WTC11 (cell line): ENCODE results near the gene CD28. TPM values are rescaled to one million over a fixed set of nuclear protein-coding genes. Genes with fewer than 3 reads are reported as not detected.

ENCODE experiments used
- ATAC-seq: fragments of 200-7000 bp; cut with Tn5 transposase; 2 replicates; pipeline ENCODE4 v1.10.0; 2021; ENCODE audit warnings: mild to moderate bottlenecking, moderate library complexity
- CTCF ChIA-PET: fragments of 300-600 bp; sonication (Branson Sonifier 250); formaldehyde crosslinking; loops from one replicate; lab custom pipeline; 2021; ENCODE audit warnings: antibody characterized with exemption; lab: Charles Lee
- POLR2A ChIA-PET: fragments of 350-600 bp; sonication (Branson Sonifier 250); formaldehyde crosslinking; loops from one replicate; lab custom pipeline; 2021; ENCODE audit warnings: antibody characterized with exemption; lab: Charles Lee
- DNase-seq: peaks from one replicate; pipeline ENCODE4 v3.0.0; 2021; ENCODE audit warnings: low spot score
- H3K27ac Mint-ChIP-seq: 2 replicates; pipeline ENCODE4 v1.8.0; 2021; ENCODE audit warnings: mixed read lengths
- H3K27me3 Mint-ChIP-seq: 2 replicates; pipeline ENCODE4 v1.8.0; 2021; ENCODE audit warnings: low read depth, mild to moderate bottlenecking, moderate library complexity, mixed read lengths
- H3K36me3 Mint-ChIP-seq: 2 replicates; pipeline ENCODE4 v1.8.0; 2021; ENCODE audit warnings: mixed read lengths
- H3K4me1 Mint-ChIP-seq: 2 replicates; pipeline ENCODE4 v1.8.0; 2022; ENCODE audit warnings: mixed read lengths
- H3K4me3 Mint-ChIP-seq: 2 replicates; pipeline ENCODE4 v1.8.0; 2021; ENCODE audit warnings: mild to moderate bottlenecking, moderate library complexity, mixed read lengths
- H3K9me3 Mint-ChIP-seq: 2 replicates; pipeline ENCODE4 v1.8.0; 2021; ENCODE audit warnings: mixed read lengths
- ELF4 ChIP-seq: sonication (generic); formaldehyde crosslinking; IDR thresholded peaks from 2 replicates; pipeline ENCODE4 v1.8.1; 2022; ENCODE audit warnings: low read depth, mild to moderate bottlenecking, moderate library complexity, missing genetic modification reagents
- ETV6 ChIP-seq: sonication (generic); formaldehyde crosslinking; IDR thresholded peaks from 2 replicates; pipeline ENCODE4 v1.8.1; 2022; ENCODE audit warnings: mild to moderate bottlenecking, missing genetic modification reagents
- FOXJ3 ChIP-seq: sonication (generic); formaldehyde crosslinking; IDR thresholded peaks from 2 replicates; pipeline ENCODE4 v1.9.0; 2021; ENCODE audit warnings: missing genetic modification reagents, mild to moderate bottlenecking, borderline replicate concordance
- GTF2I ChIP-seq: fragments of 250-450 bp; sonication (Bioruptor Pico); conservative IDR thresholded peaks from 2 replicates; pipeline ENCODE4 v1.4.0; 2021; ENCODE audit warnings: mild to moderate bottlenecking
- JUN ChIP-seq: sonication (generic); formaldehyde crosslinking; IDR thresholded peaks from 2 replicates; pipeline ENCODE4 v1.8.0; 2023; ENCODE audit warnings: mild to moderate bottlenecking, missing genetic modification reagents
- NFATC4 ChIP-seq: fragments of 250-450 bp; sonication (Bioruptor Pico); IDR thresholded peaks from 2 replicates; pipeline ENCODE4 v1.9.0; 2021; ENCODE audit warnings: mild to moderate bottlenecking
- ZBTB43 ChIP-seq: sonication (generic); formaldehyde crosslinking; IDR thresholded peaks from 2 replicates; pipeline ENCODE4 v1.8.1; 2023; ENCODE audit warnings: mild to moderate bottlenecking, missing genetic modification reagents
- ZNF263 ChIP-seq: sonication (generic); formaldehyde crosslinking; IDR thresholded peaks from 2 replicates; pipeline ENCODE4 v1.8.1; 2022; ENCODE audit warnings: low read depth, mild to moderate bottlenecking, moderate library complexity, missing genetic modification reagents
- total RNA-seq: library from RNA; stranded (reverse); gene quantifications from 3 replicates; pipeline ENCODE4 v1.2.3, GENCODE V29; 2021
- TF ChIP-seq, protein P1 (sequence below): sonication (generic); formaldehyde crosslinking; IDR thresholded peaks from 2 replicates; pipeline ENCODE4 v1.8.1; 2023; ENCODE audit warnings: mild to moderate bottlenecking, moderate library complexity, missing genetic modification reagents
- TF ChIP-seq, protein P2 (sequence below): sonication (generic); formaldehyde crosslinking; IDR thresholded peaks from 2 replicates; pipeline ENCODE4 v1.8.0; 2023; ENCODE audit warnings: missing genetic modification reagents, mild to moderate bottlenecking, borderline replicate concordance
- TF ChIP-seq, protein P3 (sequence below): sonication (generic); formaldehyde crosslinking; IDR thresholded peaks from 2 replicates; pipeline ENCODE4 v1.8.0; 2022; ENCODE audit warnings: mild to moderate bottlenecking, missing genetic modification reagents
- TF ChIP-seq, protein P4 (sequence below): sonication (generic); formaldehyde crosslinking; IDR thresholded peaks from 2 replicates; pipeline ENCODE4 v1.8.0; 2023; ENCODE audit warnings: missing genetic modification reagents
- TF ChIP-seq, protein P5 (sequence below): sonication (generic); formaldehyde crosslinking; IDR thresholded peaks from 2 replicates; pipeline ENCODE4 v1.8.1; 2022; ENCODE audit warnings: mild to moderate bottlenecking, moderate library complexity, missing genetic modification reagents
- TF ChIP-seq, protein P6 (sequence below): fragments of 250-450 bp; sonication (Bioruptor Pico); IDR thresholded peaks from 2 replicates; pipeline ENCODE4 v2.1.2; 2022; ENCODE audit warnings: mild to moderate bottlenecking, moderate library complexity
- TF ChIP-seq, protein P7 (sequence below): sonication (generic); formaldehyde crosslinking; IDR thresholded peaks from 2 replicates; pipeline ENCODE4 v1.8.0; 2022; ENCODE audit warnings: mild to moderate bottlenecking, missing genetic modification reagents

Gene CD28
- total RNA-seq, 1 experiment from 2014 or later, result 0.11 TPM

DNA sequence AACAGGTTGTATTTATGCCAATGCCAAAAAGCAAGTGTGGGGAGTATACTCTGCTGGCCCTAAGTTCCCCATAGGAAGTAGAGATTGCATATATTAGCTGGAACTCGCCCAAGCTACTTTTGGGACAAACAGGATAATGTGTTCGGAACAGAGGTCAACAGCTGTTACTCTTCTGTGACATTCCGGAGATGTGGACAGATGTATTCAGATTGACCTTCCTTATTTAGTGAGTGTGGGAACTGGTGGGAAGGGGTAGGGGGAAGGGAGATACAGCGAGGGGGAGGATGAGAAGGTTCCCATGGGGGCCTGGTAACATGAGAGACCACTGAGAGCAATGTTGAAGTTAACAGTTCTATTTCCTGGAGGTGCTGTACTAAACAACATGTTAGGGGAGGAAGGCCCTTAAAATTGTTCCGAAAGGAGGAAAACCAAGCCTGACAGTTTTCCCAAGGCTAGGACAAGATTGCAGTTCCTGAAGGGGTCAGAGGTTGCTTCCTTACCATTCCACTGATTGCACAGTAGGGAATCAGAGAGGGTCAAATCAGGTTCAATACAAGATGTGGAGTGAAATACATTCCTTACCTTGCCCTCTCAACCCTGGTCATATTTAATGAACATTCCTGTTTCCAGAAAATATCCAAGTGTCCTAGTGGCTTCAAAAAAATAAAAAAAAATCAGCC, 14.3 kb upstream of the CD28 start:
- no peak overlapping the region for H3K27ac Mint-ChIP-seq
- no peak for TF ChIP-seq ZNF263 (CRISPR knock-in tag)
- TF ChIP-seq JUN (CRISPR knock-in tag), result no peak
- TF ChIP-seq ELF4 (CRISPR knock-in tag), result no peak
- no peak for TF ChIP-seq NFATC4 (CRISPR knock-in tag)
- TF ChIP-seq, protein P1, sequence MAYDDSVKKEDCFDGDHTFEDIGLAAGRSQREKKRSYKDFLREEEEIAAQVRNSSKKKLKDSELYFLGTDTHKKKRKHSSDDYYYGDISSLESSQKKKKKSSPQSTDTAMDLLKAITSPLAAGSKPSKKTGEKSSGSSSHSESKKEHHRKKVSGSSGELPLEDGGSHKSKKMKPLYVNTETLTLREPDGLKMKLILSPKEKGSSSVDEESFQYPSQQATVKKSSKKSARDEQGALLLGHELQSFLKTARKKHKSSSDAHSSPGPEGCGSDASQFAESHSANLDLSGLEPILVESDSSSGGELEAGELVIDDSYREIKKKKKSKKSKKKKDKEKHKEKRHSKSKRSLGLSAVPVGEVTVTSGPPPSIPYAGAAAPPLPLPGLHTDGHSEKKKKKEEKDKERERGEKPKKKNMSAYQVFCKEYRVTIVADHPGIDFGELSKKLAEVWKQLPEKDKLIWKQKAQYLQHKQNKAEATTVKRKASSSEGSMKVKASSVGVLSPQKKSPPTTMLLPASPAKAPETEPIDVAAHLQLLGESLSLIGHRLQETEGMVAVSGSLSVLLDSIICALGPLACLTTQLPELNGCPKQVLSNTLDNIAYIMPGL (CRISPR knock-in tag), result no peak
- no peak for TF ChIP-seq FOXJ3 (CRISPR knock-in tag)
- TF ChIP-seq, protein P2, sequence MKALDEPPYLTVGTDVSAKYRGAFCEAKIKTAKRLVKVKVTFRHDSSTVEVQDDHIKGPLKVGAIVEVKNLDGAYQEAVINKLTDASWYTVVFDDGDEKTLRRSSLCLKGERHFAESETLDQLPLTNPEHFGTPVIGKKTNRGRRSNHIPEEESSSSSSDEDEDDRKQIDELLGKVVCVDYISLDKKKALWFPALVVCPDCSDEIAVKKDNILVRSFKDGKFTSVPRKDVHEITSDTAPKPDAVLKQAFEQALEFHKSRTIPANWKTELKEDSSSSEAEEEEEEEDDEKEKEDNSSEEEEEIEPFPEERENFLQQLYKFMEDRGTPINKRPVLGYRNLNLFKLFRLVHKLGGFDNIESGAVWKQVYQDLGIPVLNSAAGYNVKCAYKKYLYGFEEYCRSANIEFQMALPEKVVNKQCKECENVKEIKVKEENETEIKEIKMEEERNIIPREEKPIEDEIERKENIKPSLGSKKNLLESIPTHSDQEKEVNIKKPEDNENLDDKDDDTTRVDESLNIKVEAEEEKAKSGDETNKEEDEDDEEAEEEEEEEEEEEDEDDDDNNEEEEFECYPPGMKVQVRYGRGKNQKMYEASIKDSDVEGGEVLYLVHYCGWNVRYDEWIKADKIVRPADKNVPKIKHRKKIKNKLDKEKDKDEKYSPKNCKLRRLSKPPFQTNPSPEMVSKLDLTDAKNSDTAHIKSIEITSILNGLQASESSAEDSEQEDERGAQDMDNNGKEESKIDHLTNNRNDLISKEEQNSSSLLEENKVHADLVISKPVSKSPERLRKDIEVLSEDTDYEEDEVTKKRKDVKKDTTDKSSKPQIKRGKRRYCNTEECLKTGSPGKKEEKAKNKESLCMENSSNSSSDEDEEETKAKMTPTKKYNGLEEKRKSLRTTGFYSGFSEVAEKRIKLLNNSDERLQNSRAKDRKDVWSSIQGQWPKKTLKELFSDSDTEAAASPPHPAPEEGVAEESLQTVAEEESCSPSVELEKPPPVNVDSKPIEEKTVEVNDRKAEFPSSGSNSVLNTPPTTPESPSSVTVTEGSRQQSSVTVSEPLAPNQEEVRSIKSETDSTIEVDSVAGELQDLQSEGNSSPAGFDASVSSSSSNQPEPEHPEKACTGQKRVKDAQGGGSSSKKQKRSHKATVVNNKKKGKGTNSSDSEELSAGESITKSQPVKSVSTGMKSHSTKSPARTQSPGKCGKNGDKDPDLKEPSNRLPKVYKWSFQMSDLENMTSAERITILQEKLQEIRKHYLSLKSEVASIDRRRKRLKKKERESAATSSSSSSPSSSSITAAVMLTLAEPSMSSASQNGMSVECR, result no peak
- TF ChIP-seq, protein P3, sequence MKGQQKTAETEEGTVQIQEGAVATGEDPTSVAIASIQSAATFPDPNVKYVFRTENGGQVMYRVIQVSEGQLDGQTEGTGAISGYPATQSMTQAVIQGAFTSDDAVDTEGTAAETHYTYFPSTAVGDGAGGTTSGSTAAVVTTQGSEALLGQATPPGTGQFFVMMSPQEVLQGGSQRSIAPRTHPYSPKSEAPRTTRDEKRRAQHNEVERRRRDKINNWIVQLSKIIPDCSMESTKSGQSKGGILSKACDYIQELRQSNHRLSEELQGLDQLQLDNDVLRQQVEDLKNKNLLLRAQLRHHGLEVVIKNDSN (CRISPR knock-in tag), result no peak
- TF ChIP-seq ETV6 (CRISPR knock-in tag), result no peak
- TF ChIP-seq, protein P4, sequence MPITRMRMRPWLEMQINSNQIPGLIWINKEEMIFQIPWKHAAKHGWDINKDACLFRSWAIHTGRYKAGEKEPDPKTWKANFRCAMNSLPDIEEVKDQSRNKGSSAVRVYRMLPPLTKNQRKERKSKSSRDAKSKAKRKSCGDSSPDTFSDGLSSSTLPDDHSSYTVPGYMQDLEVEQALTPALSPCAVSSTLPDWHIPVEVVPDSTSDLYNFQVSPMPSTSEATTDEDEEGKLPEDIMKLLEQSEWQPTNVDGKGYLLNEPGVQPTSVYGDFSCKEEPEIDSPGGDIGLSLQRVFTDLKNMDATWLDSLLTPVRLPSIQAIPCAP (CRISPR knock-in tag), result no peak
- no peak for TF ChIP-seq ZBTB43
- TF ChIP-seq, protein P5, sequence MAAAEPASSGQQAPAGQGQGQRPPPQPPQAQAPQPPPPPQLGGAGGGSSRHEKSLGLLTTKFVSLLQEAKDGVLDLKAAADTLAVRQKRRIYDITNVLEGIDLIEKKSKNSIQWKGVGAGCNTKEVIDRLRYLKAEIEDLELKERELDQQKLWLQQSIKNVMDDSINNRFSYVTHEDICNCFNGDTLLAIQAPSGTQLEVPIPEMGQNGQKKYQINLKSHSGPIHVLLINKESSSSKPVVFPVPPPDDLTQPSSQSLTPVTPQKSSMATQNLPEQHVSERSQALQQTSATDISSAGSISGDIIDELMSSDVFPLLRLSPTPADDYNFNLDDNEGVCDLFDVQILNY (CRISPR knock-in tag), result no peak
- TF ChIP-seq, protein P6, sequence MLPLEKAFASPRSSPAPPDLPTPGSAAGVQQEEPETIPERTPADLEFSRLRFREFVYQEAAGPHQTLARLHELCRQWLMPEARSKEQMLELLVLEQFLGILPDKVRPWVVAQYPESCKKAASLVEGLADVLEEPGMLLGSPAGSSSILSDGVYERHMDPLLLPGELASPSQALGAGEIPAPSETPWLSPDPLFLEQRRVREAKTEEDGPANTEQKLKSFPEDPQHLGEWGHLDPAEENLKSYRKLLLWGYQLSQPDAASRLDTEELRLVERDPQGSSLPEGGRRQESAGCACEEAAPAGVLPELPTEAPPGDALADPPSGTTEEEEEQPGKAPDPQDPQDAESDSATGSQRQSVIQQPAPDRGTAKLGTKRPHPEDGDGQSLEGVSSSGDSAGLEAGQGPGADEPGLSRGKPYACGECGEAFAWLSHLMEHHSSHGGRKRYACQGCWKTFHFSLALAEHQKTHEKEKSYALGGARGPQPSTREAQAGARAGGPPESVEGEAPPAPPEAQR (CRISPR knock-in tag), result no peak
- TF ChIP-seq, protein P7, sequence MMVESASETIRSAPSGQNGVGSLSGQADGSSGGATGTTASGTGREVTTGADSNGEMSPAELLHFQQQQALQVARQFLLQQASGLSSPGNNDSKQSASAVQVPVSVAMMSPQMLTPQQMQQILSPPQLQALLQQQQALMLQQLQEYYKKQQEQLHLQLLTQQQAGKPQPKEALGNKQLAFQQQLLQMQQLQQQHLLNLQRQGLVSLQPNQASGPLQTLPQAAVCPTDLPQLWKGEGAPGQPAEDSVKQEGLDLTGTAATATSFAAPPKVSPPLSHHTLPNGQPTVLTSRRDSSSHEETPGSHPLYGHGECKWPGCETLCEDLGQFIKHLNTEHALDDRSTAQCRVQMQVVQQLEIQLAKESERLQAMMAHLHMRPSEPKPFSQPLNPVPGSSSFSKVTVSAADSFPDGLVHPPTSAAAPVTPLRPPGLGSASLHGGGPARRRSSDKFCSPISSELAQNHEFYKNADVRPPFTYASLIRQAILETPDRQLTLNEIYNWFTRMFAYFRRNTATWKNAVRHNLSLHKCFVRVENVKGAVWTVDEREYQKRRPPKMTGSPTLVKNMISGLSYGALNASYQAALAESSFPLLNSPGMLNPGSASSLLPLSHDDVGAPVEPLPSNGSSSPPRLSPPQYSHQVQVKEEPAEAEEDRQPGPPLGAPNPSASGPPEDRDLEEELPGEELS (CRISPR knock-in tag), result no peak
- no peak for TF ChIP-seq GTF2I (CRISPR knock-in tag)
- ChIA-PET POLR2A (interaction anchor here (0.7 kb wide), 1 partner anchor 334 kb away, joined by 3 read pairs; no protein-coding TSS in a partner anchor), CTCF (interaction anchor here (0.5 kb wide), 1 partner anchor 12 kb away, joined by 3 read pairs; no protein-coding TSS in a partner anchor)
- H3K4me3 Mint-ChIP-seq, result no peak overlapping the region
- no peaks in the 10 kb centered on the region for H3K9me3 Mint-ChIP-seq
- H3K4me1 Mint-ChIP-seq, result peaks cover 9% of the 10 kb centered on the region
- no peaks in the 10 kb centered on the region for H3K36me3 Mint-ChIP-seq
- H3K27me3 Mint-ChIP-seq, result no peaks in the 10 kb centered on the region
- no peak for DNase-seq
- ATAC-seq, result no peak
